ENCODE measurements around the gene CCL4. TPM values are rescaled to one million over a fixed set of nuclear protein-coding genes. Genes with fewer than 3 reads are reported as not detected.

CCL4 gene
- total RNA-seq, 2 experiments from 2014 or later, result 1.5 to 2.1 TPM

DNA sequence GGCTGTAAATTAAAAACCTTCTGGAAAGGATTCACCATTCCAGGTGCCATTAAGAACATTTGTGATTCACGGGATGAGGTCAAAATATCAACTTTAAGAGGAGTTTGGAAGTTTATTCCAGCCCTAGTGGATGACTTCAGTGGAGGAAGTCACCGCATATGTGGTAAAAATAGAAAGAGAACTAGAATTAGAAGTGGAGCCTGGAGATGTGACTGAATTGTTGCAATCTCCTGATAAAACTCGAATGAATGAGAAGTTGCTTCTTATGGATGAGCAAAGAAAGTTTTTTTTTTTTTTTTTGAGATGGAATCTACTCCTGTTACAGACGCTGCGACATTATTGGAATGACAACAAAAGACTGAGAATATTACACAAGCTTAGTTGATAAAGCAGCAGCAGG is 26.7 kb downstream of the CCL4 start:
- ATAC-seq (ENCODE audit: poor library complexity) (no peak), DNase-seq (no peak)
- Histone ChIP-seq H3K9me3 (ENCODE audit: control insufficient read depth in 1 of 2, insufficient read depth in 1 of 2, low read length in 2 of 2) (peaks cover 8 to 12% of the 10 kb centered on the region in 2 experiments), H3K36me3 (ENCODE audit: insufficient read depth, low read length) (no peaks in the 10 kb centered on the region), H3K4me1 (ENCODE audit: insufficient read depth, low read length) (peaks cover 5% of the 10 kb centered on the region), H3K27ac (ENCODE audit: low read depth in 1 of 2, low read length in 2 of 2) (no peak overlapping the region), H3K27me3 (ENCODE audit: control insufficient read depth in 1 of 2, insufficient read depth in 2 of 2, low read length in 2 of 2) (peaks cover 0 to 5% of the 10 kb centered on the region in 2 experiments), H3K4me3 (ENCODE audit: low read length) (no peak overlapping the region)
- H3K27ac Mint-ChIP-seq, result no peak overlapping the region
- CTCF ChIA-PET, result no interaction called here
- POLR2A ChIA-PET, result no interaction called here
- H3K4me3 Mint-ChIP-seq, result no peak overlapping the region
- intact Hi-C loops (cut with DNase I, micrococcal nuclease), result no loop called here
- no peaks in the 10 kb centered on the region for H3K4me1 Mint-ChIP-seq (ENCODE audit: low read depth)
- TF ChIP-seq, protein P1, sequence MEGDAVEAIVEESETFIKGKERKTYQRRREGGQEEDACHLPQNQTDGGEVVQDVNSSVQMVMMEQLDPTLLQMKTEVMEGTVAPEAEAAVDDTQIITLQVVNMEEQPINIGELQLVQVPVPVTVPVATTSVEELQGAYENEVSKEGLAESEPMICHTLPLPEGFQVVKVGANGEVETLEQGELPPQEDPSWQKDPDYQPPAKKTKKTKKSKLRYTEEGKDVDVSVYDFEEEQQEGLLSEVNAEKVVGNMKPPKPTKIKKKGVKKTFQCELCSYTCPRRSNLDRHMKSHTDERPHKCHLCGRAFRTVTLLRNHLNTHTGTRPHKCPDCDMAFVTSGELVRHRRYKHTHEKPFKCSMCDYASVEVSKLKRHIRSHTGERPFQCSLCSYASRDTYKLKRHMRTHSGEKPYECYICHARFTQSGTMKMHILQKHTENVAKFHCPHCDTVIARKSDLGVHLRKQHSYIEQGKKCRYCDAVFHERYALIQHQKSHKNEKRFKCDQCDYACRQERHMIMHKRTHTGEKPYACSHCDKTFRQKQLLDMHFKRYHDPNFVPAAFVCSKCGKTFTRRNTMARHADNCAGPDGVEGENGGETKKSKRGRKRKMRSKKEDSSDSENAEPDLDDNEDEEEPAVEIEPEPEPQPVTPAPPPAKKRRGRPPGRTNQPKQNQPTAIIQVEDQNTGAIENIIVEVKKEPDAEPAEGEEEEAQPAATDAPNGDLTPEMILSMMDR (IDR thresholded peaks at IDR 0.05), result no peak
- H3K36me3 Mint-ChIP-seq (ENCODE audit: low read depth), result no peaks in the 10 kb centered on the region
- peaks cover 6% of the 10 kb centered on the region for H3K27me3 Mint-ChIP-seq
- peaks cover 2% of the 10 kb centered on the region for H3K9me3 Mint-ChIP-seq

DNA sequence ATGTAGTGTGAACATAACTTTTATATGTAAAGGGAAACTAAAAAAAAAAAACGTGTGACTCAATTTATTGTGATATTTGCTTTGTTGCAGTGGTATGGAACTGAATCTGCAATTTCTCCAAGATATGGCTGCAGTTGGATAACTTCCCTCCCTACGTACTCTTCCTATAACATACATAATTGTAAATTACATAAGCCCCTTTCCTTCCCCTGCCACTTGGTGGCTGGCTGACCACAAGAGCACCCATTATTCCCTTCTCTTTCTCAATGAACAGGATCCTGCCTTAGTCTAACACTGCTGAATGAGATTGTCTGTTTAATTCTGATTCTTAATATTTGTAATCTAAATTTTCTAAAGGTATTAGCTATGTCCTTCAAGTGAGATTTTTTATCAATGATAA is 27.8 kb downstream of the CCL4 start:
- CTCF ChIA-PET, result no interaction called here
- Histone ChIP-seq H3K4me1 (ENCODE audit: insufficient read depth, low read length) (peaks cover 5% of the 10 kb centered on the region), H3K36me3 (ENCODE audit: insufficient read depth, low read length) (no peaks in the 10 kb centered on the region), H3K4me3 (ENCODE audit: low read length) (no peak overlapping the region), H3K9me3 (ENCODE audit: control insufficient read depth in 1 of 2, insufficient read depth in 1 of 2, low read length in 2 of 2) (peaks cover 0 to 2% of the 10 kb centered on the region in 2 experiments), H3K27me3 (ENCODE audit: control insufficient read depth in 1 of 2, insufficient read depth in 2 of 2, low read length in 2 of 2) (peaks cover 0 to 5% of the 10 kb centered on the region in 2 experiments), H3K27ac (ENCODE audit: low read depth in 1 of 2, low read length in 2 of 2) (no peak overlapping the region)
- Mint-ChIP-seq H3K4me3 (no peak overlapping the region), H3K4me1 (ENCODE audit: low read depth) (no peaks in the 10 kb centered on the region), H3K36me3 (ENCODE audit: low read depth) (no peaks in the 10 kb centered on the region), H3K9me3 (no peaks in the 10 kb centered on the region), H3K27ac (no peak overlapping the region), H3K27me3 (peaks cover 10% of the 10 kb centered on the region)
- ATAC-seq (ENCODE audit: poor library complexity) (no peak), DNase-seq (no peak)
- TF ChIP-seq, protein P1 (IDR thresholded peaks at IDR 0.05), result no peak
- POLR2A ChIA-PET, result no interaction called here
- intact Hi-C loops (cut with DNase I, micrococcal nuclease), result no loop called here

DNA sequence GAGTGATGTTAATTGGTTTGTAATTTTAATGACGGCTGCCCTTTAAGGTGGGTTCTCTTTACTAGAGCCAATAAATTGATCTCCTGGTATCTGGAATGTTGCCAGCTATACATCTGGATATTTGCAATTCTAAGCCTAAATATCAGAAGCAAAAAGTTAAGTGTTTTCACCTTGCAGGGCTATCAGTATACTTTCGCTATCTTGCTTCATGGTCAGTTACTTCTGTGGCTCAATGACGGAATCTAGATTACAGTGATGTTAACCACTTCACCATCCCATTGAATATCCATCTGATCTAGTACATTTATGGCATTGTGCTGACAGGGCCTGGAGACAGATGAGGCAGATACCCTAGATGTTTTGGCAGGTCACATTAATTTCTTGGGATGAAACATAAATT is 28.3 kb downstream of the CCL4 start:
- TF ChIP-seq, protein P1 (IDR thresholded peaks at IDR 0.05), result no peak
- Histone ChIP-seq H3K36me3 (ENCODE audit: insufficient read depth, low read length) (no peaks in the 10 kb centered on the region), H3K4me1 (ENCODE audit: insufficient read depth, low read length) (no peaks in the 10 kb centered on the region), H3K4me3 (ENCODE audit: low read length) (no peak overlapping the region), H3K27me3 (ENCODE audit: control insufficient read depth in 1 of 2, insufficient read depth in 2 of 2, low read length in 2 of 2) (peaks cover 0 to 5% of the 10 kb centered on the region in 2 experiments), H3K9me3 (ENCODE audit: control insufficient read depth in 1 of 2, insufficient read depth in 1 of 2, low read length in 2 of 2) (no peaks in the 10 kb centered on the region), H3K27ac (ENCODE audit: low read depth in 1 of 2, low read length in 2 of 2) (no peak overlapping the region)
- ChIA-PET CTCF (no interaction called here), POLR2A (no interaction called here)
- Mint-ChIP-seq H3K9me3 (no peaks in the 10 kb centered on the region), H3K27ac (no peak overlapping the region), H3K36me3 (ENCODE audit: low read depth) (no peaks in the 10 kb centered on the region), H3K4me1 (ENCODE audit: low read depth) (no peaks in the 10 kb centered on the region), H3K27me3 (peaks cover 10% of the 10 kb centered on the region), H3K4me3 (no peak overlapping the region)
- DNase-seq (no peak), ATAC-seq (ENCODE audit: poor library complexity) (no peak)
- intact Hi-C loops (cut with DNase I, micrococcal nuclease), result no loop called here
